ENCODE measurements around the gene ZBTB48.

GRCh38 chr1:6624710-6625583 lies 45.2 kb downstream of the ZBTB48 start, which contains the start of gene THAP3:
- no peak for TF ChIP-seq CTCF (IDR thresholded peaks at IDR 0.05)
- TF ChIP-seq POLR2AphosphoS5 (IDR thresholded peaks at IDR 0.05; ENCODE audit: insufficient read depth in 1 of 2, low read depth in 1 of 2): peak in 1 of 2 donors; percentile 65
- TF ChIP-seq POLR2A (IDR thresholded peaks at IDR 0.05): no peak
